Activated CD4-positive, alpha-beta T cell treated with anti-CD3 and anti-CD28 coated beads, Interleukin-2, amount 50 U/mL, for 24 hours (primary cell): ENCODE results near the gene ARMC2.
"Not testable (repeated sequence)": the region's sequence is repeated elsewhere in the genome, so short reads cannot be mapped to it uniquely, and the experiment has no call there.

Experiments
- DNase-seq, 2 donors: peaks; one replicate each; pipeline ENCODE4 v3.0.0-alpha.2; 2020; ENCODE audit warnings: low read depth in 1 of 2, low spot score in 1 of 2

The ARMC2 gene

GRCh38 chr6:108951351-108951953, 103.2 kb downstream of the ARMC2 start:
- no peak for DNase-seq

GRCh38 chr6:108952776-108953486, 104.7 kb downstream of the ARMC2 start:
- DNase-seq: no peak

GRCh38 chr6:108953681-108954080, 105.5 kb downstream of the ARMC2 start:
- no peak for DNase-seq

GRCh38 chr6:108955329-108955949, 107.2 kb downstream of the ARMC2 start:
- no peak for DNase-seq

GRCh38 chr6:108957221-108957620, 109.0 kb downstream of the ARMC2 start:
- no peak for DNase-seq

- DNase-seq: no peak
Observed at GRCh38 chr6:108958900-108959770, 110.9 kb downstream of the ARMC2 start.

GRCh38 chr6:108959972-108960582, 111.9 kb downstream of the ARMC2 start:
- no peak for DNase-seq

- DNase-seq: no peak
Observed at GRCh38 chr6:108960601-108961000, 112.4 kb downstream of the ARMC2 start.

- no peak for DNase-seq
Observed at GRCh38 chr6:108961077-108961476, 112.9 kb downstream of the ARMC2 start.

- no peak for DNase-seq
Observed at GRCh38 chr6:108961985-108962384, 113.8 kb downstream of the ARMC2 start.

- DNase-seq: no peak
Observed at GRCh38 chr6:108966251-108966650, 118.0 kb downstream of the ARMC2 start.

- DNase-seq: no peak
Observed at GRCh38 chr6:108966855-108967755, 118.9 kb downstream of the ARMC2 start.

GRCh38 chr6:108968325-108969316, 120.4 kb downstream of the ARMC2 start:
- DNase-seq: no peak

- no peak for DNase-seq
Observed at GRCh38 chr6:108969776-108970175, 121.6 kb downstream of the ARMC2 start.

GRCh38 chr6:108974201-108974600, 126.0 kb downstream of the ARMC2 start:
- DNase-seq: no peak

- not testable (repeated sequence) for DNase-seq
Observed at GRCh38 chr6:108978638-108979037, 130.4 kb downstream of the ARMC2 start.

GRCh38 chr6:108982154-108983113, 134.2 kb downstream of the ARMC2 start:
- no peak for DNase-seq

GRCh38 chr6:108983151-108983550, 134.9 kb downstream of the ARMC2 start:
- no peak for DNase-seq
